Measurements from ENCODE around the gene PPP2R2B.

The PPP2R2B gene

GRCh38 chr5:146699664-146700418, 178.7 kb downstream of the PPP2R2B start:
- DNase-seq = no peak
- no peak for ATAC-seq

GRCh38 chr5:146699138-146699537, 179.4 kb downstream of the PPP2R2B start:
- DNase-seq (no peak), ATAC-seq (no peak)

GRCh38 chr5:146698651-146699050, 179.9 kb downstream of the PPP2R2B start:
- DNase-seq = no peak
- ATAC-seq = no peak

GRCh38 chr5:146697211-146697610, 181.3 kb downstream of the PPP2R2B start:
- ATAC-seq = no peak
- no peak for DNase-seq

- ATAC-seq (no peak), DNase-seq (no peak)
Observed at GRCh38 chr5:146695646-146696045, 182.9 kb downstream of the PPP2R2B start.

- ATAC-seq (no peak), DNase-seq (no peak)
Observed at GRCh38 chr5:146690880-146691355, 187.6 kb downstream of the PPP2R2B start.

GRCh38 chr5:146687630-146688029, 190.9 kb downstream of the PPP2R2B start:
- ATAC-seq (no peak), DNase-seq (no peak)

- DNase-seq = no peak
- no peak for ATAC-seq
Observed at GRCh38 chr5:146683861-146684260, 194.7 kb downstream of the PPP2R2B start.

GRCh38 chr5:146682899-146683532, 195.5 kb downstream of the PPP2R2B start:
- DNase-seq = no peak
- ATAC-seq = peak; percentile 28

- no peak for DNase-seq
- ATAC-seq = no peak
Observed at GRCh38 chr5:146681585-146682105, 196.9 kb downstream of the PPP2R2B start.

- ATAC-seq = no peak
- DNase-seq = no peak
Observed at GRCh38 chr5:146680846-146681584, 197.5 kb downstream of the PPP2R2B start.

GRCh38 chr5:146675636-146676035, 202.9 kb downstream of the PPP2R2B start:
- DNase-seq = no peak

GRCh38 chr5:146672866-146673265, 205.7 kb downstream of the PPP2R2B start:
- no peak for DNase-seq
- no peak for ATAC-seq

More at GRCh38 chr5:146675636-146676035, 202.9 kb downstream of the PPP2R2B start:
- ATAC-seq = no peak

- no peak for DNase-seq
- no peak for ATAC-seq
Observed at GRCh38 chr5:146671561-146672295, 206.8 kb downstream of the PPP2R2B start.

- DNase-seq (no peak), ATAC-seq (no peak)
Observed at GRCh38 chr5:146669656-146670055, 208.9 kb downstream of the PPP2R2B start.

- DNase-seq (no peak), ATAC-seq (no peak)
Observed at GRCh38 chr5:146667633-146668272, 210.8 kb downstream of the PPP2R2B start.

GRCh38 chr5:146662229-146662628, 216.3 kb downstream of the PPP2R2B start:
- no peak for ATAC-seq
- no peak for DNase-seq

GRCh38 chr5:146660376-146660960, 218.1 kb downstream of the PPP2R2B start:
- DNase-seq (no peak), ATAC-seq (no peak)

- ATAC-seq = no peak
Observed at GRCh38 chr5:146659961-146660360, 218.6 kb downstream of the PPP2R2B start.

GRCh38 chr5:146656703-146657102, 221.9 kb downstream of the PPP2R2B start:
- ATAC-seq (no peak), DNase-seq (no peak)

More at GRCh38 chr5:146659961-146660360, 218.6 kb downstream of the PPP2R2B start:
- no peak for DNase-seq

- no peak for DNase-seq
Observed at GRCh38 chr5:146653560-146653959, 225.0 kb downstream of the PPP2R2B start.

More at GRCh38 chr5:146653560-146653959, 225.0 kb downstream of the PPP2R2B start:
- ATAC-seq = no peak

Measured in stimulated activated naive CD8-positive, alpha-beta T cell treated with anti-CD3 and anti-CD28 coated beads, Interleukin-15, Interleukin-2, amounts not matched to agents 100 U/mL and 50 U/mL, for 24 hours (primary cell).